ENCODE data around the gene CST7. TPM values are rescaled to one million over a fixed set of nuclear protein-coding genes. Genes with fewer than 3 reads are reported as not detected.
"Not testable (repeated sequence)": the region's sequence is repeated elsewhere in the genome, so short reads cannot be mapped to it uniquely, and the experiment has no call there.

Gene CST7
- total and polyA plus RNA-seq, 5 donors from 2014 or later = 30.7 to 208 (median 133) TPM

DNA sequence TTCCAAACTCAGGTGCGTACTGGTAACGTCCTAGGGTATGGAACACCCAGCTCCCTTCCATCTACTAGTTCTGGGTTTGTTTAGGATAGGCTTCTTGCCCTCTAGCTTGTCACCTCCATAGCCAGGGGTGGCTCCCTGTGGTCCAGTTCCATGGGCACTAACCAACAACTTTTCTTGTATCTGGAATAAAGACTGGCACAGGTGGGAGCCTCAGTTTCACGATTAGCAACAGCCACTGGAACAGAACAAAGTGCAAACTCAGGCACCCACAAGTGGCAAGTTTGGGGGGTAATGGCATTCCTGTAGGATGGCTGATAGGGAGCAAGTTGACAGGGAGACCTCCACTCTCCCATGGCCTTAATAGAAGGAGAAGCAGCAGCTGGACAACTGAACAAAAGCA, 49.1 kb downstream of the CST7 start:
- no peak overlapping the region for H3K27ac Mint-ChIP-seq
- H3K9me3 ChIP-seq (ENCODE audit: control insufficient read depth in 2 of 2, low read length in 2 of 2) = no peaks in the 10 kb centered on the region
- H3K36me3 ChIP-seq (ENCODE audit: control insufficient read depth, insufficient read depth, low read length) = no peaks in the 10 kb centered on the region
- H3K27me3 ChIP-seq (ENCODE audit: control insufficient read depth, insufficient read depth, low read length) = no peaks in the 10 kb centered on the region
- H3K27ac ChIP-seq (ENCODE audit: insufficient read depth, low read length, poor library complexity, severe bottlenecking) = no peak overlapping the region
- H3K9me3 Mint-ChIP-seq = peaks cover 0 to 2% (median 0%) of the 10 kb centered on the region in 7 donors
- peaks cover 7% of the 10 kb centered on the region for H3K4me1 ChIP-seq (ENCODE audit: control insufficient read depth, insufficient read depth, low read length, poor library complexity, severe bottlenecking)
- no peaks in the 10 kb centered on the region for H3K27me3 Mint-ChIP-seq
- DNase-seq (no peak), ATAC-seq (ENCODE audit: low read depth in 2 of 2) (no peak)
- peaks cover 4 to 18% (median 10%) of the 10 kb centered on the region in 4 donors for H3K4me1 Mint-ChIP-seq
- H3K4me3 Mint-ChIP-seq = peak overlapping the region in 1 of 4 donors; percentile 17
- H3K36me3 Mint-ChIP-seq = peaks cover 16% of the 10 kb centered on the region
- H3K4me3 ChIP-seq (ENCODE audit: low read depth, low read length) = no peak overlapping the region

DNA sequence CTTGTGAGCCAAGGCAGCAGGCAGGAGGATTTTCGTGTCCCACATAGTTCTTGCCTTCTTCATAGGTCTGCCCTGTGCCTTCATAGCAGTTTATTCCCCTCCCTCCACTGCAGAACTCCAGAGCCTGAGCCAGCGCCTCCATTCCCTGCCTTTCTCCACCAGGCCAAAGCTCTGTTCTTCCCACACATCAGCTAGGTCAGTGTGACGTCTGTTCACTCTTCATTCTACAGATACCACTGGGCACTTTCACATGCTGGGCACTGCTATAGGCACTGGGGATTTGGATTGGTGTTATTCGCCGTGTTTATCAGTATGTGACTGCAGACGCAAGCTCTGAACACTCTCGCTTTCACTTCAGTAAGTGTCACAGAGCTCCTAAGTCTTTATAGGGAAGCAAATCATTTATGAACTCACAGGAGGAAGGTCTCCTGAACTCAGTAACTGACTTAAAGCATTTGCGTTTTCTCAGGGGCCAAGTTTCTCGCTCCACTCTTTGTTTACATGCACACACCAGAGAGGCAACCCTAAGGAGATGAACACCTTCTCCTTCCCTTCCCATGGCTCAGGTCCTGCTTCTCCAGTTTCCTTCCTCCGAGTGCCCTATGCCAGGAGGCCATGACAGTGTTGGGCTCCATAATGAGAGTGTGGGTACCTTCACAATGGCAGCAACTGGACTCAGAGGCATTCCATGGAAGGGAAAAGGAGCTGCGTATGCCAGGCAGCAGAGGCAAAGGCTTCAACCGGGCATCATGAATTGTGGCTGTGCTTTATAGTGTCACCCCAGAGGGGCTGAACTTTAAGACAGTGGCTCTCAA, 49.8 kb downstream of the CST7 start:
- H3K4me3 Mint-ChIP-seq = no peak overlapping the region
- peak overlapping the region in 1 of 3 donors; percentile 8 for H3K27ac Mint-ChIP-seq
- Histone ChIP-seq H3K27ac (ENCODE audit: insufficient read depth, low read length, poor library complexity, severe bottlenecking) (no peak overlapping the region), H3K36me3 (ENCODE audit: control insufficient read depth, insufficient read depth, low read length) (no peaks in the 10 kb centered on the region), H3K9me3 (ENCODE audit: control insufficient read depth in 2 of 2, low read length in 2 of 2) (no peaks in the 10 kb centered on the region), H3K4me3 (ENCODE audit: low read depth, low read length) (no peak overlapping the region), H3K4me1 (ENCODE audit: control insufficient read depth, insufficient read depth, low read length, poor library complexity, severe bottlenecking) (peaks cover 7% of the 10 kb centered on the region), H3K27me3 (ENCODE audit: control insufficient read depth, insufficient read depth, low read length) (no peaks in the 10 kb centered on the region)
- H3K4me1 Mint-ChIP-seq = peaks cover 5 to 12% (median 8%) of the 10 kb centered on the region in 4 donors
- H3K36me3 Mint-ChIP-seq = peaks cover 22% of the 10 kb centered on the region
- H3K27me3 Mint-ChIP-seq = no peaks in the 10 kb centered on the region
- no peak for DNase-seq
- H3K9me3 Mint-ChIP-seq = peaks cover 0 to 2% (median 0%) of the 10 kb centered on the region in 7 donors
- ATAC-seq (ENCODE audit: low read depth in 2 of 2) = no peak

DNA sequence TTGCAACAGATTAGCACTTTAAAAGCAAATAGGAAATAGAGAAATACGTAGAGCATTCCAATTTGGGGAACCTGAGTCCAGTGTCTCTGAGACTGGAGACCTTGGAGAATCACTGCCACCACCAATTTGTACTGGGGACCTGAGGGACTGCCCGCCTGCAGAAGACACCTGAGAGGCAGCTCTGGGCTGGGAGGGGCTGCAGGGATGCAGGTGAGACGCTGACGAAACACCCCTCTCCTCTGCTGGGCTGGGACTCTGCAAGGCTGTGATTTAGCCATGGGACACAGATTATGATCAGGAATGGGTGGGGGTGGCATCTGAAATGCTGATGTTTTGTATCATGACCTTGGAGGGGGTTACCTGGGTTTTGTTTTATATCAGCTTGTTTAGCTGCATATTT, 50.5 kb downstream of the CST7 start:
- DNase-seq (no peak), ATAC-seq (ENCODE audit: low read depth in 2 of 2) (no peak)
- Histone ChIP-seq H3K27me3 (ENCODE audit: control insufficient read depth, insufficient read depth, low read length) (no peaks in the 10 kb centered on the region), H3K4me1 (ENCODE audit: control insufficient read depth, insufficient read depth, low read length, poor library complexity, severe bottlenecking) (peaks cover 7% of the 10 kb centered on the region), H3K4me3 (ENCODE audit: low read depth, low read length) (no peak overlapping the region), H3K27ac (ENCODE audit: insufficient read depth, low read length, poor library complexity, severe bottlenecking) (no peak overlapping the region), H3K9me3 (ENCODE audit: control insufficient read depth in 2 of 2, low read length in 2 of 2) (no peaks in the 10 kb centered on the region), H3K36me3 (ENCODE audit: control insufficient read depth, insufficient read depth, low read length) (no peaks in the 10 kb centered on the region)
- no peak overlapping the region for H3K4me3 Mint-ChIP-seq
- H3K4me1 Mint-ChIP-seq = peaks cover 4 to 8% (median 6%) of the 10 kb centered on the region in 4 donors
- no peaks in the 10 kb centered on the region for H3K27me3 Mint-ChIP-seq
- peaks cover 0 to 2% (median 0%) of the 10 kb centered on the region in 7 donors for H3K9me3 Mint-ChIP-seq
- H3K36me3 Mint-ChIP-seq = peaks cover 27% of the 10 kb centered on the region
- H3K27ac Mint-ChIP-seq = peak overlapping the region in 1 of 3 donors; percentile 22

- no peak overlapping the region for H3K27ac ChIP-seq (ENCODE audit: insufficient read depth, low read length, poor library complexity, severe bottlenecking)
- Mint-ChIP-seq H3K36me3 (peaks cover 29% of the 10 kb centered on the region), H3K4me3 (no peak overlapping the region), H3K27ac (peak overlapping the region in 1 of 3 donors; percentile 22), H3K4me1 (peaks cover 0 to 7% (median 1%) of the 10 kb centered on the region in 4 donors), H3K9me3 (peaks cover 0 to 2% (median 0%) of the 10 kb centered on the region in 7 donors), H3K27me3 (no peaks in the 10 kb centered on the region)
- peaks cover 4% of the 10 kb centered on the region for H3K36me3 ChIP-seq (ENCODE audit: control insufficient read depth, insufficient read depth, low read length)
- no peaks in the 10 kb centered on the region for H3K4me1 ChIP-seq (ENCODE audit: control insufficient read depth, insufficient read depth, low read length, poor library complexity, severe bottlenecking)
- no peaks in the 10 kb centered on the region for H3K27me3 ChIP-seq (ENCODE audit: control insufficient read depth, insufficient read depth, low read length)
- H3K9me3 ChIP-seq (ENCODE audit: control insufficient read depth in 2 of 2, low read length in 2 of 2) = no peaks in the 10 kb centered on the region
- ATAC-seq (ENCODE audit: low read depth in 2 of 2) (no peak), DNase-seq (no peak)
- no peak overlapping the region for H3K4me3 ChIP-seq (ENCODE audit: low read depth, low read length)
These were observed 51.3 kb downstream of the CST7 start for GRCh38 chr20:25000268-25000801.

DNA sequence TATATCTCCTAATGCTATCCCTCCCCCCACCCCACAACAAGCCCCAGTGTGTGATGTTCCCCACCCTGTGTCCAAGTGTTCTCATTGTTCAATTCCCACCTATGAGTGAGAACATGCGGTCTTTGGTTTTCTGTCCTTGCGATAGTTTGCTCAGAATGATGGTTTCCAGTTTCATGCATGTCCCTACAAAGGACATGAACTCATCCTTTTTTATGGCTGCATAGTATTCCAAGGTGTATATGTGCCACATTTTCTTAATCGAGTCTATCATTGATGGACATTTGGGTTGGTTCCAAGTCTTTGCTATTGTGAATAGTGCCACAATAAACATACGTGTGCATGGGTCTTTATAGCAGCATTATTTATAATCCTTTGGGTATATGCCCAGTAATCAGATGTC, 52.3 kb downstream of the CST7 start:
- H3K9me3 ChIP-seq (ENCODE audit: control insufficient read depth in 2 of 2, low read length in 2 of 2); ATAC-seq (ENCODE audit: low read depth in 2 of 2); DNase-seq; H3K9me3 Mint-ChIP-seq; H3K27ac Mint-ChIP-seq; H3K4me3 ChIP-seq (ENCODE audit: low read depth, low read length); H3K27me3 Mint-ChIP-seq; H3K27ac ChIP-seq (ENCODE audit: insufficient read depth, low read length, poor library complexity, severe bottlenecking); H3K4me3 Mint-ChIP-seq; H3K4me1 Mint-ChIP-seq; H3K4me1 ChIP-seq (ENCODE audit: control insufficient read depth, insufficient read depth, low read length, poor library complexity, severe bottlenecking); H3K27me3 ChIP-seq (ENCODE audit: control insufficient read depth, insufficient read depth, low read length): not testable (repeated sequence)
- H3K36me3 Mint-ChIP-seq = peaks cover 37% of the 10 kb centered on the region
- peaks cover 10% of the 10 kb centered on the region for H3K36me3 ChIP-seq (ENCODE audit: control insufficient read depth, insufficient read depth, low read length)

GRCh38 chr20:25003002-25003401, 53.9 kb downstream of the CST7 start:
- peaks cover 0 to 7% (median under 1%) of the 10 kb centered on the region in 4 donors for H3K4me1 Mint-ChIP-seq
- DNase-seq (no peak), ATAC-seq (ENCODE audit: low read depth in 2 of 2) (no peak)
- Histone ChIP-seq H3K27ac (ENCODE audit: insufficient read depth, low read length, poor library complexity, severe bottlenecking) (no peak overlapping the region), H3K4me1 (ENCODE audit: control insufficient read depth, insufficient read depth, low read length, poor library complexity, severe bottlenecking) (no peaks in the 10 kb centered on the region), H3K36me3 (ENCODE audit: control insufficient read depth, insufficient read depth, low read length) (peaks cover 27% of the 10 kb centered on the region), H3K27me3 (ENCODE audit: control insufficient read depth, insufficient read depth, low read length) (no peaks in the 10 kb centered on the region), H3K9me3 (ENCODE audit: control insufficient read depth in 2 of 2, low read length in 2 of 2) (no peaks in the 10 kb centered on the region), H3K4me3 (ENCODE audit: low read depth, low read length) (no peak overlapping the region)
- H3K27me3 Mint-ChIP-seq = no peaks in the 10 kb centered on the region
- H3K27ac Mint-ChIP-seq = no peak overlapping the region
- peaks cover 0 to 2% (median 0%) of the 10 kb centered on the region in 7 donors for H3K9me3 Mint-ChIP-seq
- H3K4me3 Mint-ChIP-seq = no peak overlapping the region
- peaks cover 50% of the 10 kb centered on the region for H3K36me3 Mint-ChIP-seq

DNA sequence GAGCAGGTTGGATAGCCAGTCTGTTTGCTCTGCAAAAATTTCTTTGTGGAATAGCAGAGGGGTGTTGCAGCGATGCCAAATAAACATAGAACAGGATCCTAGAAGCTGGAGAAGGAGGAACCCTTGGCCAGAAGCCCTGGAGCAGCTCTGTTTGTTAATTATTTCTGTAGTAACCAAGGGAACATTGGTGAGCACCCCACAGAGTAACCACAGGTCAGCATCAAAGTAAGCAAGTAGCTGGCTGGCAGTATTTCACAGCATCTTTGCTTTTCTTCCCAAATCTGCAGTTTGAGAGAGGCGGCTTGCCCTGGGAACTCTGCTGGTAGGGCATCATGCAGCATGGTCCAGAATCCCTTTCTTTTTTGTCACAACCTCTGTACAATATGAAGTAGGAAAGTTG, 56.2 kb downstream of the CST7 start:
- Mint-ChIP-seq H3K9me3 (peaks cover 0 to 2% (median 0%) of the 10 kb centered on the region in 7 donors), H3K36me3 (peaks cover 65% of the 10 kb centered on the region), H3K4me1 (peaks cover 0 to 7% (median under 1%) of the 10 kb centered on the region in 4 donors), H3K27ac (no peak overlapping the region), H3K4me3 (no peak overlapping the region), H3K27me3 (no peaks in the 10 kb centered on the region)
- H3K27ac ChIP-seq (ENCODE audit: insufficient read depth, low read length, poor library complexity, severe bottlenecking) = no peak overlapping the region
- DNase-seq = no peak
- no peak for ATAC-seq (ENCODE audit: low read depth in 2 of 2)
- H3K27me3 ChIP-seq (ENCODE audit: control insufficient read depth, insufficient read depth, low read length) = no peaks in the 10 kb centered on the region
- no peaks in the 10 kb centered on the region for H3K4me1 ChIP-seq (ENCODE audit: control insufficient read depth, insufficient read depth, low read length, poor library complexity, severe bottlenecking)
- no peak overlapping the region for H3K4me3 ChIP-seq (ENCODE audit: low read depth, low read length)
- peaks cover 46% of the 10 kb centered on the region for H3K36me3 ChIP-seq (ENCODE audit: control insufficient read depth, insufficient read depth, low read length)
- H3K9me3 ChIP-seq (ENCODE audit: control insufficient read depth in 2 of 2, low read length in 2 of 2) = no peaks in the 10 kb centered on the region
